22Rv1 (cell line): Measurements from ENCODE around the gene CBX6.

Experiments used
- H3K27ac ChIP-seq: fragments of 450-650 bp; 2 replicates; pipeline ENCODE4 v1.5.1; 2017
- CTCF ChIP-seq: fragments of 450-650 bp; IDR thresholded peaks from 2 replicates; pipeline ENCODE4 v1.5.1; 2017; ENCODE audit warnings: mild to moderate bottlenecking
- ZFX ChIP-seq: fragments of 450-650 bp; IDR thresholded peaks from 2 replicates; pipeline ENCODE4 v1.6.1; 2017; ENCODE audit warnings: antibody characterized with exemption, borderline replicate concordance

Gene CBX6

GRCh38 chr22:38872831-38873248, 824 bp upstream of the CBX6 start:
- H3K27ac ChIP-seq = peak overlapping the region; percentile 83
- no peak for TF ChIP-seq ZFX
- TF ChIP-seq CTCF = no peak

GRCh38 chr22:38871360-38872171, 450 bp downstream of the CBX6 start:
- H3K27ac ChIP-seq = peak overlapping the region; percentile 83
- TF ChIP-seq ZFX (no peak), CTCF (no peak)

GRCh38 chr22:38870791-38871359, 1.1 kb downstream of the CBX6 start:
- TF ChIP-seq ZFX (no peak), CTCF (no peak)
- peak overlapping the region; percentile 83 for H3K27ac ChIP-seq

- peak overlapping the region; percentile 83 for H3K27ac ChIP-seq
- TF ChIP-seq ZFX (no peak), CTCF (peak; percentile 96)
Observed at GRCh38 chr22:38870312-38870741, 1.7 kb downstream of the CBX6 start.

- no peak for TF ChIP-seq ZFX
- TF ChIP-seq CTCF = no peak
- H3K27ac ChIP-seq = peak overlapping the region; percentile 83
Observed at GRCh38 chr22:38869663-38870062, 2.4 kb downstream of the CBX6 start.

- H3K27ac ChIP-seq = peak overlapping the region; percentile 83; the same call in 1 of the 2 replicates
- TF ChIP-seq CTCF (peak; percentile 96), ZFX (no peak)
Observed at GRCh38 chr22:38868886-38869381, 3.1 kb downstream of the CBX6 start.

- no peak overlapping the region for H3K27ac ChIP-seq
- TF ChIP-seq ZFX = no peak
- TF ChIP-seq CTCF = no peak
Observed at GRCh38 chr22:38868286-38868721, 3.7 kb downstream of the CBX6 start.
